ENCODE data around the gene MCCC2. TPM values are rescaled to one million over a fixed set of nuclear protein-coding genes. Genes with fewer than 3 reads are reported as not detected.
"Not testable (repeated sequence)": the region's sequence is repeated elsewhere in the genome, so short reads cannot be mapped to it uniquely, and the experiment has no call there.

The MCCC2 gene
- total RNA-seq (2022) (33.8 and 51.1 TPM in 2 replicates), Bru-seq, nascent RNA (percentile 75 among the genes with signal in this experiment), BruChase-seq, experiment 1, labeled RNA remaining after a 6-hour chase (percentile 78 among the genes with signal in this experiment), BruChase-seq, experiment 2, labeled RNA remaining after a 2-hour chase (percentile 75 among the genes with signal in this experiment)
- long read RNA-seq, transcript MCCC2-201 (17 exons, 3,665 nt), result major isoform, 51 of 83 reads
- long read RNA-seq, partial matches to known transcripts, result 2 of 83 reads
- long read RNA-seq, other reads (novel, unspliced or antisense), result 29 of 83 reads

DNA sequence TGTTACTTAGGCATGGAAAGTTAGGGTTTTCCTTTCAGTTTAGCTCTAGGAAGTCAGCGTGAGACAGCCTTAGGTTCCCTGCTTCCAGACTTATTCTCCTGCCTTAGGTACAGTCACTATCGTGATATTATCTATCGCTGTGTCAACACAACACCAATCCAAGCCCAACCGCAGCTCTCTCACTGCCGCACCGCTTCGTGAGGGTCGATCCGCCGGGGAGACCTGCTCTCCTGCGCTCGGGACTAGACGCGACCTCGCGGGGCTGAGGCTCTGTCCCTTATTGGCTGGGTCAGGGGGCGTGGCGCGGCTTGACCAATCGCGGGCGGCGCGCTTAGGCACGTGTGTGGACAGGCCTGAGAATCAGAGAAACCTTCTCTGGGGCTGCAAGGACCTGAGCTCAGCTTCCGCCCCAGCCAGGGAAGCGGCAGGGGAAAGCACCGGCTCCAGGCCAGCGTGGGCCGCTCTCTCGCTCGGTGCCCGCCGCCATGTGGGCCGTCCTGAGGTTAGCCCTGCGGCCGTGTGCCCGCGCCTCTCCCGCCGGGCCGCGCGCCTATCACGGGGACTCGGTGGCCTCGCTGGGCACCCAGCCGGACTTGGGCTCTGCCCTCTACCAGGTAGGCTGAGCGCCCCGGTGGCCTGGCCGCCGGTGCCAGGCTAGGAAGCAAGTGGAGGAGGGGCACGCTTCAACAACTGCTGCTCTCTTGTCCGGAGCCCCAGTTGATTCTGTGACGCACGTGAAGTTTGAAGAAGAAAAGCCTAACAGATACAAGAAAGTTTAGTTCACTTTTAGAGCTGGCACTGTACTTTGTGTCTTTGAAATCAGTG is at the start of gene MCCC2:
TSS of gene MCCC2 (plus strand) at position 400 of the 825 bp plus-strand sequence. CDS start at position 486, 86 bp downstream.
- peaks cover 7% of the 10 kb centered on the region for H3K9me3 Mint-ChIP-seq (ENCODE audit: unreplicated experiment)
- CTCF ChIA-PET, result interaction anchor here (0.7 to 1.9 kb wide), 5 partner anchors 11 to 171 kb away, joined by 3 to 6 read pairs (median 4); no protein-coding TSS in a partner anchor
- H3K27me3 Mint-ChIP-seq (ENCODE audit: insufficient read depth, unreplicated experiment), result no peaks in the 10 kb centered on the region
- peak within 1 kb of the TSS; percentile 90 for H3K27ac Mint-ChIP-seq (ENCODE audit: low read depth, unreplicated experiment)
- intact Hi-C loops (cut with micrococcal nuclease), result no loop called here
- TF ChIP-seq, protein P1, sequence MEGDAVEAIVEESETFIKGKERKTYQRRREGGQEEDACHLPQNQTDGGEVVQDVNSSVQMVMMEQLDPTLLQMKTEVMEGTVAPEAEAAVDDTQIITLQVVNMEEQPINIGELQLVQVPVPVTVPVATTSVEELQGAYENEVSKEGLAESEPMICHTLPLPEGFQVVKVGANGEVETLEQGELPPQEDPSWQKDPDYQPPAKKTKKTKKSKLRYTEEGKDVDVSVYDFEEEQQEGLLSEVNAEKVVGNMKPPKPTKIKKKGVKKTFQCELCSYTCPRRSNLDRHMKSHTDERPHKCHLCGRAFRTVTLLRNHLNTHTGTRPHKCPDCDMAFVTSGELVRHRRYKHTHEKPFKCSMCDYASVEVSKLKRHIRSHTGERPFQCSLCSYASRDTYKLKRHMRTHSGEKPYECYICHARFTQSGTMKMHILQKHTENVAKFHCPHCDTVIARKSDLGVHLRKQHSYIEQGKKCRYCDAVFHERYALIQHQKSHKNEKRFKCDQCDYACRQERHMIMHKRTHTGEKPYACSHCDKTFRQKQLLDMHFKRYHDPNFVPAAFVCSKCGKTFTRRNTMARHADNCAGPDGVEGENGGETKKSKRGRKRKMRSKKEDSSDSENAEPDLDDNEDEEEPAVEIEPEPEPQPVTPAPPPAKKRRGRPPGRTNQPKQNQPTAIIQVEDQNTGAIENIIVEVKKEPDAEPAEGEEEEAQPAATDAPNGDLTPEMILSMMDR (IDR thresholded peaks at IDR 0.05; ENCODE audit: unreplicated experiment), result no peak
- no peaks in the 10 kb centered on the region for H3K36me3 Mint-ChIP-seq (ENCODE audit: insufficient read depth, unreplicated experiment)
- DNase-seq (ENCODE audit: unreplicated experiment), result peak; percentile 98
- TSS peak; percentile 69 for BruUV-seq (replicated peaks)
- H3K4me1 Mint-ChIP-seq (ENCODE audit: insufficient read depth, unreplicated experiment), result peaks cover 14% of the 10 kb centered on the region
- peak within 1 kb of the TSS; percentile 77 for H3K4me3 Mint-ChIP-seq (ENCODE audit: unreplicated experiment)
- POLR2A ChIA-PET, result interaction anchor here (0.6 to 3.5 kb wide), 13 partner anchors 9 to 694 kb away, joined by 3 to 28 read pairs (median 4); no protein-coding TSS in a partner anchor

- Mint-ChIP-seq H3K9me3 (ENCODE audit: unreplicated experiment) (no peaks in the 10 kb centered on the region), H3K4me3 (ENCODE audit: unreplicated experiment) (no peak overlapping the region), H3K27me3 (ENCODE audit: insufficient read depth, unreplicated experiment) (no peaks in the 10 kb centered on the region), H3K27ac (ENCODE audit: low read depth, unreplicated experiment) (no peak overlapping the region), H3K4me1 (ENCODE audit: insufficient read depth, unreplicated experiment) (peaks cover 15% of the 10 kb centered on the region), H3K36me3 (ENCODE audit: insufficient read depth, unreplicated experiment) (peaks cover 91% of the 10 kb centered on the region)
- no peak for DNase-seq (ENCODE audit: unreplicated experiment)
- BruUV-seq (replicated peaks), result no TSS peak
- ChIA-PET POLR2A (no interaction called here), CTCF (no interaction called here)
- intact Hi-C loops (cut with micrococcal nuclease), result no loop called here
- TF ChIP-seq, protein P1 (IDR thresholded peaks at IDR 0.05; ENCODE audit: unreplicated experiment), result no peak
Measured at GRCh38 chr5:71537687-71538086, 49.5 kb upstream of the MCCC2 start.

DNA sequence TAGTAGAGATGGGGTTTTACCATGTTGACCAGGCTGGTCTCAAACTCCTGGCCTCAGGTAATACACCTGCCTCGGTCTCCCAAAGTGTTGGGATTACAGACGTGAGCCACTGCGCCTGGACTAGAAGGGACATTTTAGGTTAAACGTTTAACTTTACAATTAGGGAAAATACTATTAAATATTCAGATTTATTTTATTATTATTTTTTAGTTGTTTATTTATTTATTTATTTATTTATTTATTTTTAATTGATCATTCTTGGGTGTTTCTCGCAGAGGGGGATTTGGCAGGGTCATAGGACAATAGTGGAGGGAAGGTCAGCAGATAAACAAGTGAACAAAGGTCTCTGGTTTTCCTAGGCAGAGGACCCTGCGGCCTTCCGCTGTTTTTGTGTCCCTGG is 36.3 kb upstream of the MCCC2 start:
- H3K9me3 Mint-ChIP-seq (ENCODE audit: unreplicated experiment); BruUV-seq (replicated peaks); H3K4me3 Mint-ChIP-seq (ENCODE audit: unreplicated experiment); H3K27me3 Mint-ChIP-seq (ENCODE audit: insufficient read depth, unreplicated experiment); H3K27ac Mint-ChIP-seq (ENCODE audit: low read depth, unreplicated experiment); H3K4me1 Mint-ChIP-seq (ENCODE audit: insufficient read depth, unreplicated experiment); DNase-seq (ENCODE audit: unreplicated experiment); POLR2A ChIA-PET; intact Hi-C loops (cut with micrococcal nuclease): not testable (repeated sequence)
- CTCF ChIA-PET, result interaction anchor here (1.2 kb wide), 1 partner anchor 51 kb away, joined by 7 read pairs; no protein-coding TSS in a partner anchor
- peaks cover 93% of the 10 kb centered on the region for H3K36me3 Mint-ChIP-seq (ENCODE audit: insufficient read depth, unreplicated experiment)

- CTCF ChIA-PET, result not testable (repeated sequence)
Measured at GRCh38 chr5:71551582-71551981, 35.6 kb upstream of the MCCC2 start.

DNA sequence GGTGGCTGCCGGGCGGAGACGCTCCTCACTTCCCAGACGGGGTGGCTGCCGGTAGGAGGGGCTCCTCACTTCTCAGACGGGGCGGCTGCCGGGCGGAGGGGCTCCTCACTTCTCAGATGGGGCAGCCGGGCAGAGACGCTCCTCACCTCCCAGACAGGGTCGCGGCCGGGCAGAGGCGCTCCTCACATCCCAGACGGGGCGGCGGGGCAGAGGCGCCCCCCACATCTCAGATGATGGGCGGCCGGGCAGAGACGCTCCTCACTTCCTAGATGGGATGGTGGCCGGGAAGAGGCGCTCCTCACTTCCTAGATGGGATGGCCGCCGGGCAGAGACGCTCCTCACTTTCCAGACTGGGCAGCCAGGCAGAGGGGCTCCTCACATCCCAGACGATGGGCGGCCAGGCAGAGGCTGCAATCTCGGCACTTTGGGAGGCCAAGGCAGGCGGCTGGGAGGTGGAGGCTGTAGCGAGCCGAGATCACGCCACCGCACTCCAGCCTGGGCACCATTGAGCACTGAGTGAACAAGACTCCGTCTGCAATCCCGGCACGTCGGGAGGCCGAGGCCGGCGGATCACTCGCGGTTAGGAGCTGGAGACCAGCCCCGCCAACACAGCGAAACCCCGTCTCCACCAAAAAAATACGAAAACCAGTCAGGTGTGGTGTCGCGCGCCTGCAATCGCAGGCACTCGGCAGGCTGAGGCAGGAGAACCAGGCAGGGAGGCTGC is 35.0 kb upstream of the MCCC2 start:
- DNase-seq (ENCODE audit: unreplicated experiment); CTCF ChIA-PET; H3K27me3 Mint-ChIP-seq (ENCODE audit: insufficient read depth, unreplicated experiment); H3K4me3 Mint-ChIP-seq (ENCODE audit: unreplicated experiment); H3K27ac Mint-ChIP-seq (ENCODE audit: low read depth, unreplicated experiment); H3K4me1 Mint-ChIP-seq (ENCODE audit: insufficient read depth, unreplicated experiment); intact Hi-C loops (cut with micrococcal nuclease); H3K9me3 Mint-ChIP-seq (ENCODE audit: unreplicated experiment); BruUV-seq (replicated peaks): not testable (repeated sequence)
- POLR2A ChIA-PET, result interaction anchor here (1.0 to 1.6 kb wide), 2 partner anchors 23 to 49 kb away, joined by 3 read pairs; no protein-coding TSS in a partner anchor
- peaks cover 87% of the 10 kb centered on the region for H3K36me3 Mint-ChIP-seq (ENCODE audit: insufficient read depth, unreplicated experiment)

More at GRCh38 chr5:71551582-71551981, 35.6 kb upstream of the MCCC2 start:
- H3K27me3 Mint-ChIP-seq (ENCODE audit: insufficient read depth, unreplicated experiment); DNase-seq (ENCODE audit: unreplicated experiment); BruUV-seq (replicated peaks); H3K4me1 Mint-ChIP-seq (ENCODE audit: insufficient read depth, unreplicated experiment); H3K27ac Mint-ChIP-seq (ENCODE audit: low read depth, unreplicated experiment); H3K9me3 Mint-ChIP-seq (ENCODE audit: unreplicated experiment); intact Hi-C loops (cut with micrococcal nuclease); H3K4me3 Mint-ChIP-seq (ENCODE audit: unreplicated experiment); POLR2A ChIA-PET: not testable (repeated sequence)
- H3K36me3 Mint-ChIP-seq (ENCODE audit: insufficient read depth, unreplicated experiment), result peaks cover 90% of the 10 kb centered on the region

Measured in MCF 10A (cell line).